K562 (cell line): Measurements from ENCODE around the gene TCEA3. TPM values are rescaled to one million over a fixed set of nuclear protein-coding genes. Genes with fewer than 3 reads are reported as not detected.

Experiments used
- CBX5 ChIP-seq: IDR thresholded peaks from 2 replicates; pipeline ENCODE4 v1.6.1; 2014; ENCODE audit warnings: low read depth, borderline replicate concordance
- E2F3 ChIP-seq: fragments of 250-450 bp; sonication (Bioruptor Pico); IDR thresholded peaks from 2 replicates; pipeline ENCODE4 v1.4.0; 2020; ENCODE audit warnings: mild to moderate bottlenecking
- EGR1 ChIP-seq: fragments of 450-650 bp; conservative IDR thresholded peaks from 2 replicates; pipeline ENCODE4 v1.6.1; 2017; ENCODE audit warnings: mild to moderate bottlenecking
- FOXK1 ChIP-seq: sonication (generic); formaldehyde crosslinking; IDR thresholded peaks from 2 replicates; pipeline ENCODE4 v1.8.0; 2022; ENCODE audit warnings: missing genetic modification reagents, mild to moderate bottlenecking, borderline replicate concordance
- LARP7 ChIP-seq: fragments of 450-650 bp; IDR thresholded peaks from 2 replicates; pipeline ENCODE4 v1.6.1; 2016
- MYNN ChIP-seq, 2 experiments: sonication (generic); formaldehyde crosslinking in 1 of 2; IDR thresholded peaks; 2 replicates each; pipeline versions ENCODE4 v1.5.0 to v1.6.1; 2016 to 2020; ENCODE audit warnings: antibody characterized with exemption in 1 of 2, missing genetic modification reagents in 1 of 2
- NFYB ChIP-seq: IDR thresholded peaks from 2 replicates; pipeline ENCODE4 v1.6.1; 2011; ENCODE audit warnings: mild to moderate bottlenecking, moderate library complexity; ENCODE audit not compliant: insufficient read length; ENCODE audit errors: extremely low read depth
- PTTG1 ChIP-seq: fragments of 450-650 bp; IDR thresholded peaks from 2 replicates; pipeline ENCODE4 v1.6.1; 2016; ENCODE audit warnings: low read depth, mild to moderate bottlenecking, missing genetic modification characterization, missing compliant biosample characterization
- PURB ChIP-seq: sonication (generic); formaldehyde crosslinking; IDR thresholded peaks from 2 replicates; pipeline ENCODE4 v1.9.0; 2021; ENCODE audit warnings: low read depth, mild to moderate bottlenecking, missing genetic modification reagents
- RFX1 ChIP-seq: fragments of 450-650 bp; IDR thresholded peaks from 2 replicates; pipeline ENCODE4 v1.6.1; 2016; ENCODE audit warnings: mild to moderate bottlenecking, moderate library complexity
- SREBF2 ChIP-seq: sonication (generic); formaldehyde crosslinking; IDR thresholded peaks from 2 replicates; pipeline ENCODE4 v1.4.0; 2020; ENCODE audit warnings: mild to moderate bottlenecking, missing genetic modification reagents
- ZNF699 ChIP-seq: fragments of 250-450 bp; sonication (Bioruptor Pico); IDR thresholded peaks from 2 replicates; pipeline ENCODE4 v1.8.0; 2021; ENCODE audit warnings: mild to moderate bottlenecking, moderate library complexity; ENCODE audit not compliant: insufficient replicate concordance
- ZNF778 ChIP-seq: fragments of 450-650 bp; formaldehyde crosslinking; IDR thresholded peaks from 2 replicates; pipeline ENCODE4 v1.4.0; 2020; ENCODE audit warnings: mild to moderate bottlenecking, moderate library complexity
- polyA plus RNA-seq, 8 experiments: library from polyadenylated mRNA; depleted of rRNA in 4 of 8; stranded (reverse) in 5 of 8; unstranded in 3 of 8; fragments of >200 nt; fragmentation: Nextera tagmentation in 2 of 8; fragmentation: Illumina TruSeq in 1 of 8; extraction: Ambion mirVana in 2 of 8; extraction: Trizol in 1 of 8; gene quantifications; 2 replicates each; pipeline versions ENCODE4 v1.2.1 to v1.2.3, GENCODE V29; 2011 to 2014; ENCODE audit warnings: inconsistent platforms in 1 of 8, missing spikeins in 1 of 8
- total RNA-seq, 7 experiments: library from RNA; depleted of rRNA in 6 of 7; stranded (reverse); fragments of >200 nt in 6 of 7; fragmentation: Illumina TruSeq in 2 of 7; extraction: Trizol in 2 of 7; gene quantifications; 2 replicates each; pipeline versions ENCODE4 v1.2.1 to v1.2.3, GENCODE V29; 2011 to 2021; ENCODE audit warnings: low replicate concordance in 1 of 7
- TF ChIP-seq, protein P1 (sequence below): sonication (generic); formaldehyde crosslinking; IDR thresholded peaks from 2 replicates; pipeline ENCODE4 v1.8.1; 2023; ENCODE audit warnings: mild to moderate bottlenecking, missing genetic modification reagents
- TF ChIP-seq, protein P2 (sequence below): fragments of 250-450 bp; sonication (Bioruptor Pico); IDR thresholded peaks from 2 replicates; pipeline ENCODE4 v1.5.0; 2021; ENCODE audit warnings: mild to moderate bottlenecking, borderline replicate concordance
- TF ChIP-seq, protein P3 (sequence below): sonication (generic); formaldehyde crosslinking; IDR thresholded peaks from 2 replicates; pipeline ENCODE4 v1.8.0; 2022; ENCODE audit warnings: missing genetic modification reagents, mild to moderate bottlenecking, borderline replicate concordance
- TF ChIP-seq, protein P4 (sequence below), 2 experiments: IDR thresholded peaks; 2 replicates each; pipeline ENCODE4 v1.6.1; 2012; ENCODE audit warnings: improper control_type of control experiment in 2 of 2, low read depth in 2 of 2, low read length in 2 of 2, borderline replicate concordance in 1 of 2

The TCEA3 gene
- total and polyA plus RNA-seq, 9 of the 15 experiments (the other 6 are each of a cell fraction or from before 2014, with no cell fraction given), result 0.03 to 0.55 (median 0.36) TPM

DNA sequence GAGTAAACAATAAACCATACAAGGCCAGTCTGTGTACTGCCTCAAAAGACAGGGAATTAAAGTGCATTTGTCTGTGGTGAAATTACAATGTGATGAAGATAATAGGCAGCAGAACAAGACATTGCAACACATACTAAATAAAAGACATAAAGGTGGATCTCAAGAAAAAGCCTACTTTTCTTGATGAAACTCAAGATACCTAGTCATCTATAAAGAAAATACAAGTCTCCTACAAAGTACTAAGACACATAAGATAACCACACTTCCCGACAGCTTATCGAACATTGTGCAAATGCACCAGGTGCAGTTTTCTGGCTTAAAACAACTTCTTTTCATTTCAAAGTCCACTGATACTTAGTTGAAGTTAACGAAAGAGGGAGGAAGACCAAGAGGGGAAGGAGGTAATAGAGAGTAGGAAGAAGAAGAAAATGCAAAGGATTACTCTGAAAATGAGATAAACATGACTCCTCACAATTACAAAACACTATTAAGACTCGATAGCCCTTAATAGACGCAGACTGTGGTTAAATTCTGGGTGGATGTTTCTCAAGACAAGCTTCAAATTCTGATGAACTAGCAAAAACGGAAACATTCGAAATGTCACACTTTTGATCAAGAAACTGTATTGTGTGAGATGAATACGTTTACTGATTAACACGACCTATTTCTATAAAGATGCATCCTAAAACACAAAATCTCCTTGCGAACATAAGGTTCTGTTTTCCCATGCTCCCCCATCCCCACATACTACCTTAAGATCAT lies 82.4 kb downstream of the TCEA3 start (continued):
- TF ChIP-seq SREBF2, result no peak
- TF ChIP-seq FOXK1 (CRISPR knock-in tag), result no peak
- TF ChIP-seq, protein P1, sequence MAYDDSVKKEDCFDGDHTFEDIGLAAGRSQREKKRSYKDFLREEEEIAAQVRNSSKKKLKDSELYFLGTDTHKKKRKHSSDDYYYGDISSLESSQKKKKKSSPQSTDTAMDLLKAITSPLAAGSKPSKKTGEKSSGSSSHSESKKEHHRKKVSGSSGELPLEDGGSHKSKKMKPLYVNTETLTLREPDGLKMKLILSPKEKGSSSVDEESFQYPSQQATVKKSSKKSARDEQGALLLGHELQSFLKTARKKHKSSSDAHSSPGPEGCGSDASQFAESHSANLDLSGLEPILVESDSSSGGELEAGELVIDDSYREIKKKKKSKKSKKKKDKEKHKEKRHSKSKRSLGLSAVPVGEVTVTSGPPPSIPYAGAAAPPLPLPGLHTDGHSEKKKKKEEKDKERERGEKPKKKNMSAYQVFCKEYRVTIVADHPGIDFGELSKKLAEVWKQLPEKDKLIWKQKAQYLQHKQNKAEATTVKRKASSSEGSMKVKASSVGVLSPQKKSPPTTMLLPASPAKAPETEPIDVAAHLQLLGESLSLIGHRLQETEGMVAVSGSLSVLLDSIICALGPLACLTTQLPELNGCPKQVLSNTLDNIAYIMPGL (CRISPR knock-in tag), result no peak
- TF ChIP-seq, protein P2, sequence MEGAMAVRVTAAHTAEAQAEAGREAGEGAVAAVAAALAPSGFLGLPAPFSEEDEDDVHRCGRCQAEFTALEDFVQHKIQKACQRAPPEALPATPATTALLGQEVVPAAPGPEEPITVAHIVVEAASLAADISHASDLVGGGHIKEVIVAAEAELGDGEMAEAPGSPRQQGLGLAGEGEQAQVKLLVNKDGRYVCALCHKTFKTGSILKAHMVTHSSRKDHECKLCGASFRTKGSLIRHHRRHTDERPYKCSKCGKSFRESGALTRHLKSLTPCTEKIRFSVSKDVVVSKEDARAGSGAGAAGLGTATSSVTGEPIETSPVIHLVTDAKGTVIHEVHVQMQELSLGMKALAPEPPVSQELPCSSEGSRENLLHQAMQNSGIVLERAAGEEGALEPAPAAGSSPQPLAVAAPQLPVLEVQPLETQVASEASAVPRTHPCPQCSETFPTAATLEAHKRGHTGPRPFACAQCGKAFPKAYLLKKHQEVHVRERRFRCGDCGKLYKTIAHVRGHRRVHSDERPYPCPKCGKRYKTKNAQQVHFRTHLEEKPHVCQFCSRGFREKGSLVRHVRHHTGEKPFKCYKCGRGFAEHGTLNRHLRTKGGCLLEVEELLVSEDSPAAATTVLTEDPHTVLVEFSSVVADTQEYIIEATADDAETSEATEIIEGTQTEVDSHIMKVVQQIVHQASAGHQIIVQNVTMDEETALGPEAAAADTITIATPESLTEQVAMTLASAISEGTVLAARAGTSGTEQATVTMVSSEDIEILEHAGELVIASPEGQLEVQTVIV (CRISPR knock-in tag), result no peak
- TF ChIP-seq MYNN (IDR thresholded peaks at IDR 0.05), result no peak
- no peak for TF ChIP-seq MYNN (CRISPR knock-in tag; IDR thresholded peaks at IDR 0.05)
- no peak for TF ChIP-seq CBX5
- no peak for TF ChIP-seq PTTG1 (tag)
- TF ChIP-seq NFYB, result no peak
- TF ChIP-seq RFX1, result no peak
- TF ChIP-seq ZNF699, result no peak
- TF ChIP-seq, protein P3, sequence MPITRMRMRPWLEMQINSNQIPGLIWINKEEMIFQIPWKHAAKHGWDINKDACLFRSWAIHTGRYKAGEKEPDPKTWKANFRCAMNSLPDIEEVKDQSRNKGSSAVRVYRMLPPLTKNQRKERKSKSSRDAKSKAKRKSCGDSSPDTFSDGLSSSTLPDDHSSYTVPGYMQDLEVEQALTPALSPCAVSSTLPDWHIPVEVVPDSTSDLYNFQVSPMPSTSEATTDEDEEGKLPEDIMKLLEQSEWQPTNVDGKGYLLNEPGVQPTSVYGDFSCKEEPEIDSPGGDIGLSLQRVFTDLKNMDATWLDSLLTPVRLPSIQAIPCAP (CRISPR knock-in tag), result no peak
- TF ChIP-seq, protein P4, sequence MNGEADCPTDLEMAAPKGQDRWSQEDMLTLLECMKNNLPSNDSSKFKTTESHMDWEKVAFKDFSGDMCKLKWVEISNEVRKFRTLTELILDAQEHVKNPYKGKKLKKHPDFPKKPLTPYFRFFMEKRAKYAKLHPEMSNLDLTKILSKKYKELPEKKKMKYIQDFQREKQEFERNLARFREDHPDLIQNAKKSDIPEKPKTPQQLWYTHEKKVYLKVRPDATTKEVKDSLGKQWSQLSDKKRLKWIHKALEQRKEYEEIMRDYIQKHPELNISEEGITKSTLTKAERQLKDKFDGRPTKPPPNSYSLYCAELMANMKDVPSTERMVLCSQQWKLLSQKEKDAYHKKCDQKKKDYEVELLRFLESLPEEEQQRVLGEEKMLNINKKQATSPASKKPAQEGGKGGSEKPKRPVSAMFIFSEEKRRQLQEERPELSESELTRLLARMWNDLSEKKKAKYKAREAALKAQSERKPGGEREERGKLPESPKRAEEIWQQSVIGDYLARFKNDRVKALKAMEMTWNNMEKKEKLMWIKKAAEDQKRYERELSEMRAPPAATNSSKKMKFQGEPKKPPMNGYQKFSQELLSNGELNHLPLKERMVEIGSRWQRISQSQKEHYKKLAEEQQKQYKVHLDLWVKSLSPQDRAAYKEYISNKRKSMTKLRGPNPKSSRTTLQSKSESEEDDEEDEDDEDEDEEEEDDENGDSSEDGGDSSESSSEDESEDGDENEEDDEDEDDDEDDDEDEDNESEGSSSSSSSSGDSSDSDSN (IDR thresholded peaks at IDR 0.05; ENCODE audit: borderline replicate concordance in 1 of 2, low read depth in 2 of 2, low read length in 2 of 2), result no peak
- no peak for TF ChIP-seq E2F3 (CRISPR knock-in tag)
- no peak for TF ChIP-seq LARP7
- no peak for TF ChIP-seq EGR1
- TF ChIP-seq ZNF778 (CRISPR knock-in tag), result no peak
- no peak for TF ChIP-seq PURB (CRISPR knock-in tag)
